Measurements from ENCODE around the gene MOB3A. TPM values are rescaled to one million over a fixed set of nuclear protein-coding genes. Genes with fewer than 3 reads are reported as not detected.

Gene MOB3A
- total and polyA plus RNA-seq, 2 of the 8 experiments (the other 6 are each of a cell fraction or from before 2014, with no cell fraction given) = 9.2 to 9.6 TPM

DNA sequence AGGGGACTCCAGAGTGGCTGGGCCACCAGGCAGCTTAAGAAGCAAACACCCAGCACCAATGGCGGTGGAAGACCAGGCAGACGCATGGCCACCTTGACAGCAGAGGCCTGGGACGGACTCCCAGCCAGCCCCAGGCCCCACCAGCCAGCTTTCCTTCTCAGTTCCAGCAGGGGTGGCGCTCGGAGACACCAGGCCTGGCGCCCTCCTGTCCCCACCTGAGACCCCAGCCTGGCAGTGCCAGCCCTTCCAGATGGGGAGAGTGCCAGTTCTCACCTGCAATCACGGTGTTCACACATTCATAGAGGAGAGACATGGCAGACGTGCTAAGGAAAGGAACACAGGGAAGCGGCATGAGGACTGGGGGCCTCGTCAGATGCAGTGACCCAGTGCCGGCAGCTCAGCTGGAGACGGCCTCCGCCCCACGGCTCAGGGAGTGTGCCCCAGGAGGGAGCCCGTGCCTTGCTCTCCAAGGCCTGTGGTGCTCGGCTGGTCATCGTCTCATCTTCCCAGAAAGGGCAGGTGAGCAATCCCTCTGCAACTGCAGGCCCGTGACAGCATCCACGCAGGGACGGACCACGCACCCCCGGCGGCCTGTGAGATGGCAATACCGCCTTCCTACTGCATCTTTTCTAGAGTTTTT, 30.9 kb upstream of the MOB3A start:
- Histone ChIP-seq H2BK120ac (replicated peaks; ENCODE audit: low read depth, low read length) (no peak overlapping the region), H3K4ac (replicated peaks; ENCODE audit: insufficient read length, low read depth, low read length) (no peak overlapping the region), H4K91ac (replicated peaks; ENCODE audit: insufficient read length, low read length) (no peak overlapping the region), H3K4me2 (ENCODE audit: insufficient read depth in 1 of 2, low read depth in 2 of 2, low read length in 2 of 2) (no peak overlapping the region), H3K14ac (ENCODE audit: insufficient read length) (no peak overlapping the region), H3K27ac (ENCODE audit: low read depth, low read length) (no peak overlapping the region), H2AK5ac (ENCODE audit: low read depth, low read length) (no peak overlapping the region), H2AFZ (ENCODE audit: low read length) (no peak overlapping the region), H3K23ac (ENCODE audit: insufficient read length) (no peak overlapping the region), H3K9me3 (ENCODE audit: insufficient read depth in 2 of 2, low read depth in 1 of 2, low read length in 1 of 2) (no peaks in the 10 kb centered on the region), H3K18ac (ENCODE audit: extremely low read depth, low read length) (no peak overlapping the region), H2BK12ac (ENCODE audit: low read depth, low read length) (no peak overlapping the region), H3K36me3 (ENCODE audit: control insufficient read depth in 2 of 4, insufficient read depth in 4 of 4, low read length in 3 of 4) (peaks cover 20 to 61% (median 44%) of the 10 kb centered on the region in 4 experiments; a peak in 7 of 8 replicates), H4K5ac (ENCODE audit: insufficient read length, low read depth, low read length) (no peak overlapping the region), H3K9ac (replicated peaks in 1 of 4; ENCODE audit: extremely low read depth in 1 of 4, low read depth in 3 of 4, low read length in 3 of 4) (no peak overlapping the region), H3K4me1 (replicated peaks in 1 of 4; ENCODE audit: control insufficient read depth in 3 of 4, insufficient read depth in 4 of 4, low read length in 3 of 4) (no peaks in the 10 kb centered on the region), H2BK20ac (ENCODE audit: low read length) (no peak overlapping the region), H2BK5ac (ENCODE audit: low read depth, low read length) (no peak overlapping the region), H4K8ac (ENCODE audit: extremely low read depth, insufficient read depth, low read length) (no peak overlapping the region; the same call in 1 of the 2 replicates), H3K79me2 (ENCODE audit: control insufficient read depth in 1 of 2, insufficient read depth in 2 of 2, low read length in 2 of 2) (peaks cover 0 to 20% of the 10 kb centered on the region in 2 experiments; a peak in 2 of 4 replicates), H3K4me3 (ENCODE audit: extremely low read depth in 1 of 4, insufficient read depth in 2 of 4, low read depth in 3 of 4, low read length in 4 of 4) (no peak overlapping the region), H4K20me1 (replicated peaks in 1 of 2; ENCODE audit: control insufficient read depth in 1 of 2, insufficient read depth in 2 of 2, low read length in 2 of 2) (peaks cover 16 to 47% of the 10 kb centered on the region in 2 experiments), H3K79me1 (ENCODE audit: low read depth, low read length) (peaks cover 8% of the 10 kb centered on the region), H3K56ac (replicated peaks; ENCODE audit: insufficient read length, low read depth, low read length) (no peak overlapping the region), H3K27me3 (replicated peaks in 1 of 4; ENCODE audit: control insufficient read depth in 3 of 4, extremely low read depth in 1 of 4, insufficient read depth in 3 of 4, low read length in 3 of 4) (no peaks in the 10 kb centered on the region), H2BK15ac (ENCODE audit: low read length) (no peak overlapping the region), H3K23me2 (ENCODE audit: low read depth, low read length) (no peaks in the 10 kb centered on the region)
- 97% methylated on average over 24 of the region's 24 CpGs; no CpG with 5 or more reads in 1 of the 2 experiments for WGBS, 2 experiments (ENCODE audit: extremely low coverage in 1 of 2, insufficient coverage in 1 of 2, insufficient read length in 1 of 2, insufficient replicate concordance in 2 of 2, low coverage in 1 of 2, low lambda C conversion rate in 2 of 2, missing lambda C conversion rate in 1 of 2)
- ChIA-PET CTCF (ENCODE audit: partially characterized antibody) (interaction anchor here (0.6 to 1.4 kb wide), 2 partner anchors 10 to 43 kb away, joined by 3 read pairs; no protein-coding TSS in a partner anchor), POLR2A (ENCODE audit: partially characterized antibody) (interaction anchor here (0.8 to 1.2 kb wide), 4 partner anchors 9 to 73 kb away, joined by 3 read pairs; no protein-coding TSS in a partner anchor)
- DNase-seq (ENCODE audit: low read depth in 1 of 2, low spot score in 2 of 2) = no peak
- no peak for FAIRE-seq
- TF ChIP-seq KDM4A (IDR thresholded peaks at IDR 0.05; ENCODE audit: low read depth, low read length, severe bottlenecking) = no peak
- no peak for TF ChIP-seq CBX8 (IDR thresholded peaks at IDR 0.05; ENCODE audit: borderline replicate concordance, low read depth, low read length)
- no peak for TF ChIP-seq SP1 (IDR thresholded peaks at IDR 0.05; ENCODE audit: low read depth, low read length)
- TF ChIP-seq NANOG (IDR thresholded peaks at IDR 0.05; ENCODE audit: insufficient read depth, low read depth, low read length, poor library complexity, severe bottlenecking) = no peak
- no peak for TF ChIP-seq CEBPB (IDR thresholded peaks at IDR 0.05; ENCODE audit: low read depth, low read length)
- TF ChIP-seq POLR2AphosphoS5 (IDR thresholded peaks at IDR 0.05; ENCODE audit: low read depth, low read length) = no peak
- TF ChIP-seq EGR1 (IDR thresholded peaks at IDR 0.05; ENCODE audit: borderline replicate concordance, low read depth, low read length) = no peak
- TF ChIP-seq TAF7 (optimal IDR thresholded peaks at IDR 0.05; ENCODE audit: borderline replicate concordance, low read depth, low read length) = no peak
- TF ChIP-seq POU5F1 (IDR thresholded peaks at IDR 0.05; ENCODE audit: low read depth, low read length) = no peak
- no peak for TF ChIP-seq SP4 (IDR thresholded peaks at IDR 0.05; ENCODE audit: low read length)
- TF ChIP-seq RFX5 (IDR thresholded peaks at IDR 0.05; ENCODE audit: borderline replicate concordance, low read depth, low read length) = no peak
- TF ChIP-seq KDM5A (IDR thresholded peaks at IDR 0.05; ENCODE audit: low read length) = no peak
- no peak for TF ChIP-seq SAP30 (IDR thresholded peaks at IDR 0.05; ENCODE audit: insufficient read depth, insufficient replicate concordance, low read length)
- no peak for TF ChIP-seq MAFK (IDR thresholded peaks at IDR 0.05; ENCODE audit: low read depth, low read length)

Data from H1 (cell line).